Middle frontal gyrus (tissue), 1 donor: ENCODE results near the gene AOAH.

Experiments
- DNase-seq: peaks from one replicate; pipeline ENCODE4 v3.0.0-alpha.2; 2015; ENCODE audit warnings: low spot score; ENCODE audit errors: extremely low spot score

AOAH gene

DNA sequence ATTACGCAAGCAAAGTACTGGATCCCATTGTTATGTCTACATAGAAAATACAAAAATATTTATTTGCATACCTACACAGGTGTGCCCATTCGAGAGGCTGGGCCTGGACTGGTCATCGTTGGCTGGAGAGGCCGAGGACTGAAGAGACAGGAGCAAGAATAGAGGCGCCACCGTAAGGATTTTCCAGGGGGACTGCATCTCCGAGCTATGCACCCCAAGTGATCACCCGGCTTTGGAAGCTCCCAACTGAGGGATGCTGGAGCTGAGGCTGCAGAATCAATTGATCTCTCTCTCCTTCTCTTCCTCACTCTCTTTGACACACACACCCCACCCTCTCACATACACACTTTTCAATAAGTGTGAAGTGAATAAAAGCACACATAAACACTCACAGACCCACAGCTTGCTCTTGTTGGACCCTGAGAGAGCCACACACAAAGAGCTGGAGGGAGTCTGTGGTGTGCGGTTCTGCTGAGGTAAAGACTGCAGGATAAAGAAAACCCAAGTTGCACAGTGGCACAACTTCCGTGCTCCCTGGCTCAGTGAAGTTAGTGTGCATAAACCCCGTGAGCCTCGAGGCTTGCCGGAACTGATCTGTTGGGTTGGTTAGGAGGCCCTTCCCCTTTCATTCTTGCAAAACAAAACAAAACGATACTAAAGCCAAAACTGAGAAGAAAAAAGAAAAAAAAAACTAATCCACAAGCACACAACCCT lies at the start of gene AOAH:
AOAH (minus strand) TSS at position 544 of the 714 bp plus-strand sequence; CDS start at position 198, 346 bp downstream.
- no peak for DNase-seq

DNA sequence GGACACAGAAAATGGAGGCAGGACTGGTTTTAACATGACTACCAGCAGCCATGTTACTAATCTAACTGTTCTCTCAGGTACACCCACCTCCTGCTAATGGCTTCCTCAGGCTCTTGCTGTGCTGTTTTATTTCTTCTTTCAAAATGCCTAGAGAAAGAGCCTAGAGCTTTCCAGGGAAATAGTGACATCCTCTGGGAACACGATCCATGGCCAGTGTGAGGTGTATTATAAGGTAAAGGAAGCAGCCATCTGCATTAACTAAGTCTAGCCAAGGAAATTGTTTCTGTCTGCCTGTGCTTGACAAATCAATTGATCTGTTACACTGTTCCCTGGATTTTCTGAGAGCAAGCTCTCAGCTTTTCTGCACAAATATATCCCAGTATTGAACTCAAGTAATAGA lies 42.2 kb upstream of the AOAH start:
- DNase-seq: no peak

- DNase-seq: no peak
Observed at GRCh38 chr7:36765605-36766004, 41.3 kb upstream of the AOAH start.

GRCh38 chr7:36764929-36765328 lies 40.6 kb upstream of the AOAH start:
- DNase-seq: no peak

DNA sequence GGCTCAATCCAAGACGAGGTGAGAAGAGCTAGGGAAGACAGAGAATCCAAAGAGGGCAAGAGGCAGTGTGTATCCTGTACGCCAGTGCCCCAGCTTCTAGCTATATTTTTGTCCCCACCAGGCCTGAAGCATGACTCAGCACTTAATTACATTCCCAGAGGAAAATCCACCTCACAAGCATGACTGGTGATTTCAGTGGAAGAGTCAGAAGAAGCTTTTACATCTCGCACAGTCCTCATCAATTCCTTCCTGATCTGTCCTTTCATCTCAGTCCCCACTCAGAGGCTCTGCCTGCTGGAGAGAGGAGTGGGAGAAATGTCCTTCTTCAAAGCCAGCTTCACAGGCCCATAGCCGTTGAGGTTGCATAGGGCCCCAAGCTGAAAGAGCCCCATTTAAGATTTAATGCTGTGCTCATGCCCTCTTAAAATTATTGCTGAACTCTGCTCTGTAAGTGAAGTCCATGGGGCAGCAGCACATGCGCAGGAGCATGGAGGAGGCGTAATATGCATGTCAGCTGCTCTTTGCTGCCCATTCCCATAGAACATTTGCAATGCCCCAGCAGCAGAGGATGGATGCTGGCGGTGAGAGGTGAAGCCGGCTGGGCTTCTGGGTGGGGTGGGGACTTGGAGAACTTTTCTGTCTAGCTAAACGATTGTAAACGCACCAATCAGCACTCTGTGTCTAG lies 39.0 kb upstream of the AOAH start:
- DNase-seq: no peak

GRCh38 chr7:36762394-36762793 lies 38.1 kb upstream of the AOAH start:
- DNase-seq: no peak

- DNase-seq: no peak
Observed at GRCh38 chr7:36761835-36762234, 37.5 kb upstream of the AOAH start.

GRCh38 chr7:36760856-36761762 lies 36.8 kb upstream of the AOAH start:
- no peak for DNase-seq

DNA sequence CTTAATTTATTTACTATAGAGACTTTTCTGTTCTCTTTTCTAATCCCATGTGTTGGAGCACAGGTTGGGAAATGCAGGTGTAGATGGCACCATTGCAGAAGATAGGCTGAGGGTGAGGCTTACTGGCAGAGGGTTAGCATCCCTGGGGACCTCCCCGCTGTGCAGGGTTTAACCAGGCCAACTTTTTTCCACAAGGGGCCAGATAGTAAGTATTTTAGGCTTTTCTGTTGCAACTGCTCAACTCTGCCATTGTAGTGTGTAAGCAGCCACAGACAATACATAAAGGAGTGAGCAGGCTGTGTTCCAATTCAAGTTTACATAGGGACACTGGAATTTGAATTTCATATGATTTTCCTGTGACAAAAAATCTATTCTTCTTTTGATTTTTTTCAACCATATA lies 34.6 kb upstream of the AOAH start:
- no peak for DNase-seq

GRCh38 chr7:36755484-36755883 lies 31.2 kb upstream of the AOAH start:
- DNase-seq: no peak

GRCh38 chr7:36752026-36752711 lies 27.9 kb upstream of the AOAH start:
- no peak for DNase-seq

GRCh38 chr7:36750451-36750850 lies 26.2 kb upstream of the AOAH start:
- no peak for DNase-seq

- DNase-seq: no peak
Observed at GRCh38 chr7:36749282-36749960, 25.1 kb upstream of the AOAH start.

DNA sequence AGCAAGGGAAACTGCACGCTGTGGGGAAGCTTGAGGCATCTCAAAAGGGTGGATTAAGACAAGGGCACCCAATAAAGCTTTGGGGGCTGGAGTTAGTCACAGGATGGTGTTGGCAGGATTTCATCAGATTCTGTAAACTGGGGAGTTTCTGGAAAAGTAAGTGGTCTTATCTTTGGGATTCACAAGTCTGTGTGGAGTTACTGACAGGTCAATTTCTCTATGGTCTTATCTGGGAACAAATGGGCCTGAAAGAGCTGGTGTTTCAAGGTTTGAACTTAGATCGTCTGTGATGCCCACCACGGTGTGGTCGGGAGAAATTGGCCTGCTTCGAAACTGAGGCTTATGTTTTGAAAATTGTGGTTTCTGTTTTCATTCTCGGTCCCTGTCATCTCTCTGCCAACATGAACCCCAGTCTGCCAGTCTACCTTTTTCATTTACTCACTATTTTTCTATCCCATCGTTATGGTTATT lies 23.8 kb upstream of the AOAH start:
- no peak for DNase-seq

DNA sequence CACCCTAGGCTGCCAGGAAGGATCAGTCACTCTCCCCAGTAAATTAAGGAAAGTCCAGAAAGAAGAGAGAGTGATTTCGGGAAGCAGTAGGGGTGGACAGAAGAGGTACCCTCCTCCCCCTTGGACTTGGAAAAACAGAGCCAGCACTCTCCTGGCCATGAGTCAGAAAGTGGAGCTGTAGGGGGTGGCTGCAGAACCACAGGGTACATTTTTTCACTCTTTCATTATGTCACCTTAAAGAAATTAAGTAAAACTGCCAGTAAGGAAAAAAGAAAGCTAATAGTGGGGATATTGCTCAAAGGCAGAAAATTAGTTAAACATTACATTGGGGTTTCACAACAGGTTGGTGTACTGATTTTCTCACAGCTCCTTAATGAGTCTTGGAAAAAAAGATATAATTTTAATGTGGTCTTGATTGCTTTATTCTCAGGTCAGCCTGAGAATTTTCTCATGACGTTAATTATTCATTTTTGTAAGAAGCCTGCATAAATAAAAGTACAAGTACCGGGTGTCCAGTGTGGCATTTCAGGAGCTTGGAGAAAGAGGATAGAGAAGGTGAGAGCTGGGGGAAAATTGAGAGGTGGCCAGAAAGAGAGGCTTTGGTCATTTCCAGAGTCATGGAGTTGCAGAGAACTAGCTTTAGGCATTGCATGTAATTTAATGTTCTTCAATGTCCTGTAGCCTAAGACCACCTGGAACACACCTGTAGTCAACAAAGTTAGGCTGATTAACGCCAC lies 23.2 kb upstream of the AOAH start:
- DNase-seq: no peak

DNA sequence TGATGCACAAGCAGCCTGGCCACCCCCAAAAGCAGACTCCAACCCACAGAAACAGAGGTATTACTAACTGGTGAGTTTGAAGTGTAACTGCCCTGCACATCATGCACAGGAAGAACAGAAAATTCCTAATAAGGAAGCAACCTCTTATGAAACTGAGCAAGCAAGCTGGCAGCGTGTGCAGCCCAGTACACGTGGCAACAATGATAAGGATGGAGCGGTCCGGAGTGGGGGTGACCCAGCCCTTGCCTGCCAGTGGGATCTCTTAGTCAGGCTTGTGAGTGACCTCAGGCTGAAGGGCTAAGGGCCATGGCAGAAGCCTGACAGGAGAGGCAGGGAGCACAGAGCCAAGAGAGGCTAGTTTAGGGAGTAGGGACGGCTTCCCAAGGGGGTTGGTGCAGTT lies 22.1 kb upstream of the AOAH start:
- no peak for DNase-seq

- DNase-seq: no peak
Observed at GRCh38 chr7:36742911-36743775, 18.8 kb upstream of the AOAH start.

DNA sequence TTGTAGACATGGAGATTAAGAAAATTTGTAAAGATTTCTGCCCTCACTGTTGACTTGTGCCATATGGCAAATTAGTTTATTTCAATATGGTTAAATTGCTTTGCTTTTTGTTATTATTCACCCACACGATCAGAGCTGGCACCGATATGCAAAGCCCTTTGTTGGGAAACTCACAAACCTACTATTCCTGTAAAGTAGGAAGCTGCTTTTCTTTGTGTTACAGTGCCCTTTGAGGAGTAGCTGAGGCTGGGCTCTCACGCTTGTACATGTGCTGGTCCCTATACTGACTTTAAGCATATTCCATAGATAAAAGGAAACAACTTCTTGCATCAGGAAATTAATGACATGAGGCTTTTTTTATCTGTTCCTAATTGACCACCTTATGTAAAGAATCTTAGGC lies 17.6 kb upstream of the AOAH start:
- no peak for DNase-seq

- no peak for DNase-seq
Observed at GRCh38 chr7:36739351-36739750, 15.1 kb upstream of the AOAH start.
